A549 (cell line): Measurements from ENCODE around the gene COX6A1.

Experiments
- CTCF ChIP-seq: fragments of >200 bp; sonication (Bioruptor Twin); formaldehyde crosslinking; IDR thresholded peaks from 3 replicates; pipeline ENCODE4 v1.5.1; 2016
- GATA3 ChIP-seq: IDR thresholded peaks from 2 replicates; pipeline ENCODE4 v1.6.1; 2012; ENCODE audit warnings: borderline replicate concordance
- HDAC2 ChIP-seq: fragments of 200-600 bp; sonication (generic); IDR thresholded peaks from 2 replicates; pipeline ENCODE4 v1.6.1; 2016
- HES2 ChIP-seq: fragments of >200 bp; sonication (Bioruptor Twin); formaldehyde crosslinking; IDR thresholded peaks from 2 replicates; pipeline ENCODE4 v1.6.1; 2016
- HOXB5 ChIP-seq: fragments of 250-450 bp; sonication (Bioruptor Pico); IDR thresholded peaks from 2 replicates; pipeline ENCODE4 v1.5.0; 2020; ENCODE audit warnings: mild to moderate bottlenecking, moderate library complexity
- JUN ChIP-seq, 2 experiments: fragments of >200 bp; sonication (Bioruptor Twin); formaldehyde crosslinking; IDR thresholded peaks; 2 replicates in 1 of 2; 3 replicates in 1 of 2; pipeline ENCODE4 v1.6.1; 2016 to 2017
- JUNB ChIP-seq: fragments of >200 bp; sonication (Bioruptor Twin); formaldehyde crosslinking; IDR thresholded peaks from 2 replicates; pipeline ENCODE4 v1.6.1; 2016
- MAX ChIP-seq: IDR thresholded peaks from 2 replicates; pipeline ENCODE4 v1.6.1; 2012
- NR3C1 ChIP-seq: fragments of >200 bp; sonication (Bioruptor Twin); formaldehyde crosslinking; IDR thresholded peaks from 3 replicates; pipeline ENCODE4 v1.6.1; 2017
- RAD21 ChIP-seq, 2 experiments: fragments of >200 bp in 1 of 2; sonication (Bioruptor Twin) in 1 of 2; formaldehyde crosslinking in 1 of 2; IDR thresholded peaks in 1 of 2; conservative IDR thresholded peaks in 1 of 2; 2 replicates in 1 of 2; 3 replicates in 1 of 2; pipeline ENCODE4 v1.6.1; 2012 to 2018; ENCODE audit warnings: inconsistent platforms in 1 of 2
- REST ChIP-seq: fragments of 200-600 bp; sonication (generic); IDR thresholded peaks from 2 replicates; pipeline ENCODE4 v1.6.1; 2016; ENCODE audit warnings: antibody characterized with exemption, mild to moderate bottlenecking, moderate library complexity
- SMC3 ChIP-seq: fragments of >200 bp; sonication (Bioruptor Twin); formaldehyde crosslinking; IDR thresholded peaks from 3 replicates; pipeline ENCODE4 v1.6.1; 2018; ENCODE audit warnings: inconsistent platforms

DNA sequence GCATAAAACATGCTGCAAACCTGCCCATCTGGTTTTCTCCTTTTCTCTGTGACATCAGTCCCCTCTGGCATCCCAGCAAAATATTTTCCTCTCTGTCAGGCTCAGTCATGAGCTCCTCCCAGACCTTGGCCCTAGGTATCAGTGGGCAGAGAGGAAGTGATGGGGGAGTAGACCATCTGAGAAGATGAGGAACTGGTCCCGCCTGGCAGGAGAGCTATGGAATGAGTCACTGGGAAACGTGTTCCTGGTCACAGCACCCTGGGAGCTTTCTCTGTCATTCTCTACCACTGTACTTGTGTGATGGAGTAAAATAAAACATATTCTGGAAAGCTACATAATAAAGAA is 36.7 kb downstream of the COX6A1 start:
- no peak for TF ChIP-seq HES2
- no peak for TF ChIP-seq HOXB5
- TF ChIP-seq JUNB, result no peak
- no peak for TF ChIP-seq CTCF
- no peak for TF ChIP-seq REST
- TF ChIP-seq SMC3, result no peak
- no peak for TF ChIP-seq NR3C1
- no peak for TF ChIP-seq JUN (IDR thresholded peaks at IDR 0.05)
- TF ChIP-seq MAX, result peak; percentile 28; the same call in 1 of the 2 replicates
- TF ChIP-seq RAD21 (conservative IDR thresholded peaks at IDR 0.05 in 1 of 2, IDR thresholded peaks at IDR 0.05 in 1 of 2), result no peak
- no peak for TF ChIP-seq GATA3
- no peak for TF ChIP-seq HDAC2
